ENCODE measurements around the gene NPEPL1.

Gene NPEPL1

GRCh38 chr20:58702161-58702510, 9.5 kb downstream of the NPEPL1 start:
- DNase-seq = no peak

GRCh38 chr20:58702859-58703648, 10.5 kb downstream of the NPEPL1 start:
- no peak for DNase-seq

GRCh38 chr20:58703765-58704371, 11.3 kb downstream of the NPEPL1 start:
- DNase-seq = no peak

- no peak for DNase-seq
Observed at GRCh38 chr20:58705208-58705926, 12.8 kb downstream of the NPEPL1 start.

- DNase-seq = no peak
Observed at GRCh38 chr20:58706150-58706892, 13.7 kb downstream of the NPEPL1 start.

- DNase-seq = no peak
Observed at GRCh38 chr20:58706975-58707681, 14.5 kb downstream of the NPEPL1 start.

- no peak for DNase-seq
Observed at GRCh38 chr20:58707770-58708169, 15.2 kb downstream of the NPEPL1 start.

- DNase-seq = no peak
Observed at GRCh38 chr20:58708246-58708931, 15.8 kb downstream of the NPEPL1 start.

- no peak for DNase-seq
Observed at GRCh38 chr20:58709013-58709702, 16.6 kb downstream of the NPEPL1 start.

GRCh38 chr20:58709703-58710039, 17.1 kb downstream of the NPEPL1 start:
- no peak for DNase-seq

GRCh38 chr20:58710481-58711265, 18.1 kb downstream of the NPEPL1 start:
- no peak for DNase-seq

- DNase-seq = no peak
Observed at GRCh38 chr20:58711266-58712051, 18.9 kb downstream of the NPEPL1 start.

GRCh38 chr20:58712151-58712791, 19.7 kb downstream of the NPEPL1 start:
- DNase-seq = no peak

GRCh38 chr20:58712806-58713731, 20.5 kb downstream of the NPEPL1 start:
- DNase-seq = no peak

GRCh38 chr20:58713801-58714339, 21.3 kb downstream of the NPEPL1 start:
- no peak for DNase-seq

GRCh38 chr20:58714340-58714922, 21.8 kb downstream of the NPEPL1 start:
- DNase-seq = no peak

GRCh38 chr20:58714923-58715351, 22.3 kb downstream of the NPEPL1 start:
- no peak for DNase-seq

Measured in suppressor macrophage treated with lipopolysaccharide for 4 hours (primary cell).